ENCODE measurements around the gene RIOK3. TPM values are rescaled to one million over a fixed set of nuclear protein-coding genes. Genes with fewer than 3 reads are reported as not detected.

Gene RIOK3
- polyA plus RNA-seq, 1 donor from 2014 or later: 109 TPM

DNA sequence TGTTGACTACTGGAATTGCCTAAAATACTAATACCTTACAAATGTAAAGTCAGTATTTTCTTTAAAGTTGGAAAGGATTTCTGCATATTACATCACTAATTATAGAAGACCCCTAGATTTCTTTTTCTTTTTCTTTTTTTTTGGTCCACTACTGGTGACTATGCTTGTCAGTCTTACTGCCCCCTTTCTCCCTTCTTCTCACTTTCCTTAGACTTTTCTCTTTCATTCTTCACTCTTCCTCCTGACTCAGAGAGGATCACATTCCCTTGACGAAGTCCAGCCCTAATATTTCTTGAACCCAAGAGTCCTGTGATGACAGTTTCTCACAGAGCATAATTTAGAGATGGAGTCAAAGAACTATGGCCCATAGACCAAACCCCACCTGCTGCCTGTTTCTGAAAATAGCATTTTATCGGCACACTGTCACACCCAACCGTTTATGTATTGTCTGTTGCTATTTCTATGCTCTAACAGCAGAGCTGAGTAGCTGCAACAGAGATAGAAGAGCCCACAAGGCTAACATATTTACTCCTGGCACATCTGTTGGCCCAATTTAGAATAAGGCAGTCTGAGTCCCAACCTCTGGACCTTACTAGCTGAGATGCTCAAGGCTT, 40.6 kb upstream of the RIOK3 start:
- H3K79me2 ChIP-seq (replicated peaks; ENCODE audit: insufficient read depth, low read length): no peaks in the 10 kb centered on the region
- no peaks in the 10 kb centered on the region for H4K20me1 ChIP-seq (ENCODE audit: insufficient read depth)
- no peaks in the 10 kb centered on the region for H3K9me2 ChIP-seq (ENCODE audit: insufficient read depth, low read length)
- H3K9ac ChIP-seq (ENCODE audit: low read length): no peak overlapping the region
- H3K36me3 ChIP-seq (ENCODE audit: insufficient read depth, low read length): no peaks in the 10 kb centered on the region
- no peaks in the 10 kb centered on the region for H3F3A ChIP-seq (ENCODE audit: insufficient read depth, low read length, poor library complexity, severe bottlenecking)
- H3K4me2 ChIP-seq (ENCODE audit: low read length): no peak overlapping the region
- TF ChIP-seq POLR2AphosphoS5 (IDR thresholded peaks at IDR 0.05) (no peak), MXI1 (conservative IDR thresholded peaks at IDR 0.05; ENCODE audit: poor library complexity, severe bottlenecking) (no peak), EP300 (conservative IDR thresholded peaks at IDR 0.05; ENCODE audit: poor library complexity, severe bottlenecking) (no peak), SMC3 (conservative IDR thresholded peaks at IDR 0.05; ENCODE audit: poor library complexity) (no peak), RAD21 (conservative IDR thresholded peaks at IDR 0.05) (no peak), TAF1 (IDR thresholded peaks at IDR 0.05; ENCODE audit: low read depth) (no peak), EZH2 (IDR thresholded peaks at IDR 0.05; ENCODE audit: borderline replicate concordance, insufficient read depth, low read length, poor library complexity, severe bottlenecking) (no peak)
- TF ChIP-seq, protein P1, sequence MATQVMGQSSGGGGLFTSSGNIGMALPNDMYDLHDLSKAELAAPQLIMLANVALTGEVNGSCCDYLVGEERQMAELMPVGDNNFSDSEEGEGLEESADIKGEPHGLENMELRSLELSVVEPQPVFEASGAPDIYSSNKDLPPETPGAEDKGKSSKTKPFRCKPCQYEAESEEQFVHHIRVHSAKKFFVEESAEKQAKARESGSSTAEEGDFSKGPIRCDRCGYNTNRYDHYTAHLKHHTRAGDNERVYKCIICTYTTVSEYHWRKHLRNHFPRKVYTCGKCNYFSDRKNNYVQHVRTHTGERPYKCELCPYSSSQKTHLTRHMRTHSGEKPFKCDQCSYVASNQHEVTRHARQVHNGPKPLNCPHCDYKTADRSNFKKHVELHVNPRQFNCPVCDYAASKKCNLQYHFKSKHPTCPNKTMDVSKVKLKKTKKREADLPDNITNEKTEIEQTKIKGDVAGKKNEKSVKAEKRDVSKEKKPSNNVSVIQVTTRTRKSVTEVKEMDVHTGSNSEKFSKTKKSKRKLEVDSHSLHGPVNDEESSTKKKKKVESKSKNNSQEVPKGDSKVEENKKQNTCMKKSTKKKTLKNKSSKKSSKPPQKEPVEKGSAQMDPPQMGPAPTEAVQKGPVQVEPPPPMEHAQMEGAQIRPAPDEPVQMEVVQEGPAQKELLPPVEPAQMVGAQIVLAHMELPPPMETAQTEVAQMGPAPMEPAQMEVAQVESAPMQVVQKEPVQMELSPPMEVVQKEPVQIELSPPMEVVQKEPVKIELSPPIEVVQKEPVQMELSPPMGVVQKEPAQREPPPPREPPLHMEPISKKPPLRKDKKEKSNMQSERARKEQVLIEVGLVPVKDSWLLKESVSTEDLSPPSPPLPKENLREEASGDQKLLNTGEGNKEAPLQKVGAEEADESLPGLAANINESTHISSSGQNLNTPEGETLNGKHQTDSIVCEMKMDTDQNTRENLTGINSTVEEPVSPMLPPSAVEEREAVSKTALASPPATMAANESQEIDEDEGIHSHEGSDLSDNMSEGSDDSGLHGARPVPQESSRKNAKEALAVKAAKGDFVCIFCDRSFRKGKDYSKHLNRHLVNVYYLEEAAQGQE (IDR thresholded peaks at IDR 0.05; ENCODE audit: borderline replicate concordance): no peak
- TF ChIP-seq, protein P2, sequence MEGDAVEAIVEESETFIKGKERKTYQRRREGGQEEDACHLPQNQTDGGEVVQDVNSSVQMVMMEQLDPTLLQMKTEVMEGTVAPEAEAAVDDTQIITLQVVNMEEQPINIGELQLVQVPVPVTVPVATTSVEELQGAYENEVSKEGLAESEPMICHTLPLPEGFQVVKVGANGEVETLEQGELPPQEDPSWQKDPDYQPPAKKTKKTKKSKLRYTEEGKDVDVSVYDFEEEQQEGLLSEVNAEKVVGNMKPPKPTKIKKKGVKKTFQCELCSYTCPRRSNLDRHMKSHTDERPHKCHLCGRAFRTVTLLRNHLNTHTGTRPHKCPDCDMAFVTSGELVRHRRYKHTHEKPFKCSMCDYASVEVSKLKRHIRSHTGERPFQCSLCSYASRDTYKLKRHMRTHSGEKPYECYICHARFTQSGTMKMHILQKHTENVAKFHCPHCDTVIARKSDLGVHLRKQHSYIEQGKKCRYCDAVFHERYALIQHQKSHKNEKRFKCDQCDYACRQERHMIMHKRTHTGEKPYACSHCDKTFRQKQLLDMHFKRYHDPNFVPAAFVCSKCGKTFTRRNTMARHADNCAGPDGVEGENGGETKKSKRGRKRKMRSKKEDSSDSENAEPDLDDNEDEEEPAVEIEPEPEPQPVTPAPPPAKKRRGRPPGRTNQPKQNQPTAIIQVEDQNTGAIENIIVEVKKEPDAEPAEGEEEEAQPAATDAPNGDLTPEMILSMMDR (IDR thresholded peaks at IDR 0.05; ENCODE audit: poor library complexity, severe bottlenecking): no peak
- H2AFZ ChIP-seq (ENCODE audit: low read depth, low read length): no peak overlapping the region
- no peaks in the 10 kb centered on the region for H3K9me3 ChIP-seq (ENCODE audit: low read length)
- no peaks in the 10 kb centered on the region for H3K27me3 ChIP-seq (ENCODE audit: insufficient read depth, low read depth, low read length)
- no peak overlapping the region for H3K4me3 ChIP-seq (ENCODE audit: low read length)
- H3K27ac ChIP-seq (ENCODE audit: low read length): no peak overlapping the region

- H3F3A ChIP-seq (ENCODE audit: insufficient read depth, low read length, poor library complexity, severe bottlenecking): no peaks in the 10 kb centered on the region
Observed at GRCh38 chr18:23415515-23415914, 37.6 kb upstream of the RIOK3 start.

More at GRCh38 chr18:23415515-23415914, 37.6 kb upstream of the RIOK3 start:
- no peak overlapping the region for H3K27ac ChIP-seq (ENCODE audit: low read length)
- no peaks in the 10 kb centered on the region for H3K79me2 ChIP-seq (replicated peaks; ENCODE audit: insufficient read depth, low read length)
- H3K9ac ChIP-seq (ENCODE audit: low read length): no peak overlapping the region
- no peaks in the 10 kb centered on the region for H3K36me3 ChIP-seq (ENCODE audit: insufficient read depth, low read length)
- H2AFZ ChIP-seq (ENCODE audit: low read depth, low read length): no peak overlapping the region
- no peak overlapping the region for H3K4me3 ChIP-seq (ENCODE audit: low read length)
- H4K20me1 ChIP-seq (ENCODE audit: insufficient read depth): no peaks in the 10 kb centered on the region
- H3K9me2 ChIP-seq (ENCODE audit: insufficient read depth, low read length): no peaks in the 10 kb centered on the region
- H3K27me3 ChIP-seq (ENCODE audit: insufficient read depth, low read depth, low read length): no peaks in the 10 kb centered on the region
- no peaks in the 10 kb centered on the region for H3K9me3 ChIP-seq (ENCODE audit: low read length)
- no peak overlapping the region for H3K4me2 ChIP-seq (ENCODE audit: low read length)
- TF ChIP-seq EP300 (conservative IDR thresholded peaks at IDR 0.05; ENCODE audit: poor library complexity, severe bottlenecking) (no peak), RAD21 (conservative IDR thresholded peaks at IDR 0.05) (no peak), TAF1 (IDR thresholded peaks at IDR 0.05; ENCODE audit: low read depth) (no peak), EZH2 (IDR thresholded peaks at IDR 0.05; ENCODE audit: borderline replicate concordance, insufficient read depth, low read length, poor library complexity, severe bottlenecking) (no peak), MXI1 (conservative IDR thresholded peaks at IDR 0.05; ENCODE audit: poor library complexity, severe bottlenecking) (no peak), SMC3 (conservative IDR thresholded peaks at IDR 0.05; ENCODE audit: poor library complexity) (no peak), POLR2AphosphoS5 (IDR thresholded peaks at IDR 0.05) (no peak)
- TF ChIP-seq, protein P2 (IDR thresholded peaks at IDR 0.05; ENCODE audit: poor library complexity, severe bottlenecking): no peak
- TF ChIP-seq, protein P1 (IDR thresholded peaks at IDR 0.05; ENCODE audit: borderline replicate concordance): no peak
